ENCODE results near the gene MTHFR.

The MTHFR gene

DNA sequence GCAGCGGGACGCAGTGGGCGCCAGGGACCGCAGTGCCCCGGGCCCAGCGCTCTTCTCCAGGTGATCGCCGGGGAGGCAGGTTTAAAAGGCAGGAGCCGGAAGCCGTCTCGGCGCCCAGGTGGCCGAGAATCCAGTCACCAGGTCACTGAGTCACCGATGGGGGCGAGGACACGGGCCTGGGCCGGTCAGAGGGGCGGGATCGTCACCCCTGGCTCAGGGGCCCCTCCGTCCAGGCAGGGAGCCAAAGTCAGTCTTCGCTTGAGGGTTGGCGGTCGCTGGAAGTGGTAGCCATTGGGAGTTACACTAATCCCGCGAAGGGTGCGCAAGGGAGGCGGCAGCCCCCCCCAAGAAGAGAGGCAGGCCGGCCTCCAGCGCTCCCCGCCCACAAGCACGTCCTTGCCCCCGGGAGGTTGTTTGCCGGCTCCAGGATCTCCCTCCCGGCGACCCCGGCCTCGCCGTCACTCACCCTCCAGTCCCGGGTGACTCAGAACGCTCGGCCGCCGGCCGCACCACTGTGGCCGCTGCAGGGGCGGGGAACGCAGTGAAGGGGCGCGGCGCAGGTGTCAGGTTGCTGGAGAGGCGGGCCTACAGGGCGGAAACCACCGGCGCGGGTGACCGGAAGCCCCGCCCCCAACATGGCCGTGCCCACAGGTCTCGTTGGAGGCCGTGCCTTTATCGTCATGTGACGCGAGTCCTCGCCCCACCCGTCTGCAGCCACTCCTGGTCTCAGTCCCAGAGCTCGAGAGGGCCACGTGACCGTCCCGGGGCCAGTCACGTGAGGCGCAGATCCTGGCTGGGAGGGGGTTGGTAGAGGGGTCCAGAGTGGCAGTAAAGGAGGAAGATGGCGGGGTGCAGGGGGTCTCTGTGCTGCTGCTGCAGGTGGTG, at the start of gene MTHFR, which contains the start of gene CLCN6:
TSS of gene MTHFR (minus strand) at position 543 of the 885 bp plus-strand sequence. CDS start 2,848 bp downstream, outside the sequence.
TSS of gene CLCN6 (plus strand) at position 770 of the 885 bp plus-strand sequence. CDS start at position 842, 72 bp downstream.
- peak within 1 kb of the TSS; percentile 61 for H3K4me3 ChIP-seq (ENCODE audit: low read depth, low read length)
- TF ChIP-seq, protein P1, sequence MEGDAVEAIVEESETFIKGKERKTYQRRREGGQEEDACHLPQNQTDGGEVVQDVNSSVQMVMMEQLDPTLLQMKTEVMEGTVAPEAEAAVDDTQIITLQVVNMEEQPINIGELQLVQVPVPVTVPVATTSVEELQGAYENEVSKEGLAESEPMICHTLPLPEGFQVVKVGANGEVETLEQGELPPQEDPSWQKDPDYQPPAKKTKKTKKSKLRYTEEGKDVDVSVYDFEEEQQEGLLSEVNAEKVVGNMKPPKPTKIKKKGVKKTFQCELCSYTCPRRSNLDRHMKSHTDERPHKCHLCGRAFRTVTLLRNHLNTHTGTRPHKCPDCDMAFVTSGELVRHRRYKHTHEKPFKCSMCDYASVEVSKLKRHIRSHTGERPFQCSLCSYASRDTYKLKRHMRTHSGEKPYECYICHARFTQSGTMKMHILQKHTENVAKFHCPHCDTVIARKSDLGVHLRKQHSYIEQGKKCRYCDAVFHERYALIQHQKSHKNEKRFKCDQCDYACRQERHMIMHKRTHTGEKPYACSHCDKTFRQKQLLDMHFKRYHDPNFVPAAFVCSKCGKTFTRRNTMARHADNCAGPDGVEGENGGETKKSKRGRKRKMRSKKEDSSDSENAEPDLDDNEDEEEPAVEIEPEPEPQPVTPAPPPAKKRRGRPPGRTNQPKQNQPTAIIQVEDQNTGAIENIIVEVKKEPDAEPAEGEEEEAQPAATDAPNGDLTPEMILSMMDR (IDR thresholded peaks at IDR 0.05; ENCODE audit: low read depth, low read length): no peak
- in situ Hi-C loops (cut with HindIII; ENCODE audit: low sequenced_read_pairs): no loop called here
- DNase-seq (ENCODE audit: low read depth, low spot score): peak; percentile 100

DNA sequence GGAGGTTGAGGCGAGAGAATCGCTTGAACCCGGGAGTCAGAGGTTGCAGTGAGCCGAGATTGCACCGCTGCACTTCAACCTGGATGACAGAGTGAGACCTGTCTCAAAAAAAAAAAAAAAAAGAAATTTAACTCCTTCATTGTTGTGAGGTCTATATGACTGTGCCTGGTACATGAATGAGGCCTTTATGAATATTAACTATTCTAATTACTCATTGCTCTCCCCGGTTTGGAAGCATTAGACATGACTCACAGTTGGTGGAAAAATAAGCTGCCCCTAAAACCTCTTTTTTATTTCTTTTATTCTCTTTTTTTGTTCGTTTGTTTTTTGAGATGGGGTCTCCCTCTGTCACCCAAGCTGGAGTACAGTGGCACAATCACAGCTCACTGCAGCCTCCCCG, 49.7 kb upstream of the MTHFR start:
- TF ChIP-seq, protein P1 (IDR thresholded peaks at IDR 0.05; ENCODE audit: low read depth, low read length): no peak
- no peak overlapping the region for H3K4me3 ChIP-seq (ENCODE audit: low read depth, low read length)
- no peak for DNase-seq (ENCODE audit: low read depth, low spot score)
- in situ Hi-C loops (cut with HindIII; ENCODE audit: low sequenced_read_pairs): no loop called here

DNA sequence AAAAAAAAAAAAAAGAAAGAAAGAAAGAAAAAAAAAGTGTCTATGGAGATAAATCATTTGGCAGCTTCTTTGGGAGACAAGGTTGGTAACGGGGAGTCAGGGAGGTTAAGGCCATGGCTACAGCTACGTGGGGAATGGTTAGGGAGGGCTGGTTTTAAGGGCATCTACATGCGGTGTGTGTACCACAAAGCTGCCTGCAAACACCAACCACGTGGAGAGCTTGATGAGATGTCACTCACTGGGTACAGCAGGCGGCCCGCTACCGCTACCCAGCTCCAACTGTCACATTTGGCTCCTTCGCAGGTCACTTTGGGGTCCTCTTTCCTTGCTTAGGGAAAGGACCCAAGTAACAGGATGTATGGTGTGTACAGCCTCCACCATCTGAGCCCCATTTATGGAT, 48.8 kb upstream of the MTHFR start:
- no peak for DNase-seq (ENCODE audit: low read depth, low spot score)
- no peak overlapping the region for H3K4me3 ChIP-seq (ENCODE audit: low read depth, low read length)
- in situ Hi-C loops (cut with HindIII; ENCODE audit: low sequenced_read_pairs): no loop called here
- TF ChIP-seq, protein P1 (IDR thresholded peaks at IDR 0.05; ENCODE audit: low read depth, low read length): no peak

DNA sequence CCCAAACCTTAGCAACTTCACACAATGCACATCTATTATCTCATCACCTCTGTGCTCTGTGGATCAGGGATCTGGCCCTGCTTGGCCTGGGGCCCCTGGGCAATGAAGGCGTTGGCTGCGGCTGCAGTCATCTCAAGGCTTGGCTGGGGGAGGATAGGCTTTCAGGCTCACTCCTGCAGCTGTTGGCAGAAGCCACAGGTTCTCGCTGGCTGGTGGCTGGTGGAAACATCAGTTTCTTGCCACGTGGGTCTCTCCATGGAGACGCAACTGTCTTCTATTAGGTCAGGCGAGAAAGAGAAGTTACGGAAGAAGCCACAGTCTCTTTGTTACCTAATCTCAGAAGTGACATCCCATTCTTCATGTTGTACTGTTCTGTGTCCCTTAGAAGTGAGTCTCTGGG, 45.4 kb upstream of the MTHFR start:
- DNase-seq (ENCODE audit: low read depth, low spot score): no peak
- TF ChIP-seq, protein P1 (IDR thresholded peaks at IDR 0.05; ENCODE audit: low read depth, low read length): no peak
- in situ Hi-C loops (cut with HindIII; ENCODE audit: low sequenced_read_pairs): no loop called here
- H3K4me3 ChIP-seq (ENCODE audit: low read depth, low read length): no peak overlapping the region

DNA sequence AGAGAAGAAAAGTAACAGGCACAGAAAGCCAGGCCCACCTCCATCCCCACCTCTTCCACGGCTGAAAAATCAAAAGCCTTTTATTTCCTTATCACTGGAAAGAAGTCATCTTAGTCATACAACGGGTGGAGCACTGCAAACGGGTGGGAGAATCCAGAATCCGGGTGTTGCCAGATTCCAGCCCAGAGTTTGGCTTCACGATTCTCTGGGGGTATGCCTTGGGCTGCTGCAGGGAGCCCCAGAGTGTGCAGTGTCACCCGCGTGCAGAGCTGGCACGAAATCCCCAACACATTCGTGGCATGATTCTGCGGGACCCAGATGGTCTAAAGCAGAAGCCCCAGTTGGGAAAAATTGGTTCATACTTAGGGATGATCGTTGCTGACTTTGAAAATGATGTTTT, 44.4 kb upstream of the MTHFR start:
- TF ChIP-seq, protein P1 (IDR thresholded peaks at IDR 0.05; ENCODE audit: low read depth, low read length): no peak
- in situ Hi-C loops (cut with HindIII; ENCODE audit: low sequenced_read_pairs): no loop called here
- no peak overlapping the region for H3K4me3 ChIP-seq (ENCODE audit: low read depth, low read length)
- DNase-seq (ENCODE audit: low read depth, low spot score): no peak

DNA sequence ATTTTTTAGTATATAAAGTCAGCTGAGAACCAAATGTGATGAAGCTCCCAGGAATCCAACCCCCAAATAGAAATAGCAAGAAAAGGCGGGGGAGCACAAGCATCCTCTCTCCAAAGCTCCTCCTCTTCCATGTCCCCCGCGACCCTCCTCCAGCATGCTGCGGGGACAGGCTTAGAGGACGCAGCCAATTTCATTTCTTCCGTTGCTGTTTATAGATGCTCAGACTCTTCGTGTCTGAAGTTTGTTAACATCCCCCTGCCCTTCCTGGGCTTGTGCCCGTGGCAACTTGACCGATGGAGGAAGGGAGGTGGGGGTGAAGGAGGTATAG, 42.6 kb upstream of the MTHFR start:
- in situ Hi-C loops (cut with HindIII; ENCODE audit: low sequenced_read_pairs): no loop called here
- TF ChIP-seq, protein P1 (IDR thresholded peaks at IDR 0.05; ENCODE audit: low read depth, low read length): no peak
- H3K4me3 ChIP-seq (ENCODE audit: low read depth, low read length): no peak overlapping the region
- no peak for DNase-seq (ENCODE audit: low read depth, low spot score)

Data from astrocyte of the spinal cord (primary cell).